NCI-H2227 treated with DMSO at 0.1 percent for 48 hours (cell line): Measurements from ENCODE around the gene PJA2.

Source experiments
- DNase-seq: peaks from one replicate; lab custom pipeline; 2025; lab: John Stamatoyannopoulos, UW

Gene PJA2

GRCh38 chr5:109349388-109349787, 60.4 kb downstream of the PJA2 start:
- no peak for DNase-seq

GRCh38 chr5:109347252-109347888, 62.4 kb downstream of the PJA2 start:
- DNase-seq = no peak

- DNase-seq = no peak
Observed at GRCh38 chr5:109345699-109346098, 64.1 kb downstream of the PJA2 start.

GRCh38 chr5:109340351-109340750, 69.4 kb downstream of the PJA2 start:
- no peak for DNase-seq

GRCh38 chr5:109335114-109335513, 74.7 kb downstream of the PJA2 start:
- DNase-seq = no peak

GRCh38 chr5:109334056-109334455, 75.7 kb downstream of the PJA2 start:
- no peak for DNase-seq

- DNase-seq = no peak
Observed at GRCh38 chr5:109329333-109330237, 80.2 kb downstream of the PJA2 start.

- DNase-seq = no peak
Observed at GRCh38 chr5:109328626-109329025, 81.1 kb downstream of the PJA2 start.

GRCh38 chr5:109327570-109327969, 82.2 kb downstream of the PJA2 start:
- no peak for DNase-seq

GRCh38 chr5:109326919-109327318, 82.9 kb downstream of the PJA2 start:
- DNase-seq = no peak

- DNase-seq = no peak
Observed at GRCh38 chr5:109325456-109325855, 84.3 kb downstream of the PJA2 start.

GRCh38 chr5:109324931-109325330, 84.8 kb downstream of the PJA2 start:
- DNase-seq = no peak

- no peak for DNase-seq
Observed at GRCh38 chr5:109324351-109324750, 85.4 kb downstream of the PJA2 start.

- DNase-seq = no peak
Observed at GRCh38 chr5:109322694-109323093, 87.1 kb downstream of the PJA2 start.

GRCh38 chr5:109319351-109319750, 90.4 kb downstream of the PJA2 start:
- DNase-seq = no peak

- no peak for DNase-seq
Observed at GRCh38 chr5:109318455-109319108, 91.2 kb downstream of the PJA2 start.

GRCh38 chr5:109316634-109317033, 93.1 kb downstream of the PJA2 start:
- DNase-seq = no peak

- DNase-seq = no peak
Observed at GRCh38 chr5:109315245-109315644, 94.5 kb downstream of the PJA2 start.

GRCh38 chr5:109313127-109313526, 96.6 kb downstream of the PJA2 start:
- no peak for DNase-seq

- DNase-seq = no peak
Observed at GRCh38 chr5:109312695-109313094, 97.1 kb downstream of the PJA2 start.

- no peak for DNase-seq
Observed at GRCh38 chr5:109310315-109310714, 99.5 kb downstream of the PJA2 start.

GRCh38 chr5:109309326-109310063, 100.3 kb downstream of the PJA2 start:
- DNase-seq = no peak
